ENCODE results near the gene ZC2HC1C. TPM values are rescaled to one million over a fixed set of nuclear protein-coding genes. Genes with fewer than 3 reads are reported as not detected.

The ZC2HC1C gene
- polyA plus RNA-seq, 12 donors = 0.38 to 2.5 (median 1.2) TPM; not detected in 2

Other genes with a start within 250 kb of the ZC2HC1C start
- 1 to 10 TPM in 3 of 12 donors, under 1 TPM in 7, not detected in 2; 0.15 to 2.3 (median 0.76) TPM for gene PROX2, start 193.5 kb upstream of the ZC2HC1C start, polyA plus RNA-seq (ENCODE audit: insufficient read length in 12 of 12)
- 10 to 100 TPM in 11 of 12 donors, not detected in 1; 64.6 to 83.3 (median 71.6) TPM for gene DLST, start 187.7 kb upstream of the ZC2HC1C start, polyA plus RNA-seq (ENCODE audit: insufficient read length in 12 of 12)
- 10 to 100 TPM in 5 of 12 donors, 1 to 10 TPM in 6, not detected in 1; 3.9 to 15.7 (median 9.9) TPM for gene RPS6KL1, start 146.4 kb upstream of the ZC2HC1C start, polyA plus RNA-seq (ENCODE audit: insufficient read length in 12 of 12)
- gene PGF, start 114.0 kb upstream of the ZC2HC1C start, polyA plus RNA-seq (ENCODE audit: insufficient read length in 12 of 12) = 10 to 100 TPM in 11 of 12 donors, not detected in 1; 15.5 to 51.5 (median 29.1) TPM
- 10 to 100 TPM in 11 of 12 donors, not detected in 1; 28.0 to 61.0 (median 50.2) TPM for gene EIF2B2, start 66.7 kb upstream of the ZC2HC1C start, polyA plus RNA-seq (ENCODE audit: insufficient read length in 12 of 12)
- gene MLH3, start 18.2 kb upstream of the ZC2HC1C start, polyA plus RNA-seq (ENCODE audit: insufficient read length in 12 of 12) = 10 to 100 TPM in 11 of 12 donors, not detected in 1; 19.0 to 28.6 (median 23.0) TPM
- 10 to 100 TPM in 11 of 12 donors, not detected in 1; 10.3 to 41.1 (median 20.4) TPM for gene ACYP1, start 5.6 kb upstream of the ZC2HC1C start, polyA plus RNA-seq (ENCODE audit: insufficient read length in 12 of 12)
- gene NEK9, start 57.4 kb downstream of the ZC2HC1C start, polyA plus RNA-seq (ENCODE audit: insufficient read length in 12 of 12) = 100 to 1,000 TPM in 2 of 12 donors, 10 to 100 TPM in 9, not detected in 1; 49.5 to 103 (median 84.4) TPM
- gene TMED10, start 107.0 kb downstream of the ZC2HC1C start, polyA plus RNA-seq (ENCODE audit: insufficient read length in 12 of 12) = 100 to 1,000 TPM in 11 of 12 donors, not detected in 1; 129 to 182 (median 151) TPM
- gene FOS, start 209.2 kb downstream of the ZC2HC1C start, polyA plus RNA-seq (ENCODE audit: insufficient read length in 12 of 12) = 1,000 to 10,000 TPM in 3 of 12 donors, 100 to 1,000 TPM in 8, not detected in 1; 174 to 1,944 (median 670) TPM